ENCODE results near the gene CEP350.
"Not testable (repeated sequence)": the region's sequence is repeated elsewhere in the genome, so short reads cannot be mapped to it uniquely, and the experiment has no call there.

Gene CEP350

DNA sequence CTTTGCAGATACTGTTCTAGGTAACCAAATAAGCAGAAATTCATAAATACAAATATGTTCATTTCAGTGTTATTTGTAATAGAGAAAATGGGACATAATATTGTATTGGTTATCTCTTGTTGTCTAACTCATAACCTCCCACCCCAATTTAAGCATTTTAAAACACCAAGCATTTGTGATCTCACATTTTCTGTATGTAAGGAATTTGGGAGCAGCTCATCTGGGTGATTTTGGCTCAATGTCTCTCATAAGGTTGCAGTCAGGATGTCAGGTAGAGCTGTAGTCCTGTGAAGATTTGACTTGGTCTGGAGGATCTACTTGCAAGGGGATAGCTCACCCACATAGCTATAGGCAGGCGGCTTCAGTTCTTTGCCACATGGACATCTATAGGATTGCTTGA lies 29.5 kb downstream of the CEP350 start:
- DNase-seq (ENCODE audit: low read depth, low spot score), result no peak

DNA sequence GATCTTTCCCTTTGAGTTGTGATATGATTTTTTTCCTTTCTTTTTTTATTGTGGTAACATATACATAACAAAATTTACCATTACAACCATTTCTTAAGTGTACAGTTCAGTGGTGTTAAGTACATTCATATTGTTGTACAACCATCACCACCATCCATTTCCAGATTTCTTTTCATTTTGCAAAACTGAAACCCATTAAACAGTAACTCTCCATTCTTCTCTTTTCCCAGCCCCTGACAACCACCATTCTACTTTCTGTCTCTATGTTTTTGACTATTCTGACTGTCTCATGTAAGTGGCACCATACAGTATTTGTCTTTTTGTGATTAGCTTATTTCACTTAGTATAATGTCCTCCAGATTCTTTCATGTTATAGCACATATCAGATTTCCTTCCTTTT lies 30.3 kb downstream of the CEP350 start:
- no peak for DNase-seq (ENCODE audit: low read depth, low spot score)

- DNase-seq (ENCODE audit: low read depth, low spot score), result no peak
Observed at GRCh38 chr1:179990847-179991246, 36.2 kb downstream of the CEP350 start.

- DNase-seq (ENCODE audit: low read depth, low spot score), result no peak
Observed at GRCh38 chr1:179995576-179995975, 41.0 kb downstream of the CEP350 start.

DNA sequence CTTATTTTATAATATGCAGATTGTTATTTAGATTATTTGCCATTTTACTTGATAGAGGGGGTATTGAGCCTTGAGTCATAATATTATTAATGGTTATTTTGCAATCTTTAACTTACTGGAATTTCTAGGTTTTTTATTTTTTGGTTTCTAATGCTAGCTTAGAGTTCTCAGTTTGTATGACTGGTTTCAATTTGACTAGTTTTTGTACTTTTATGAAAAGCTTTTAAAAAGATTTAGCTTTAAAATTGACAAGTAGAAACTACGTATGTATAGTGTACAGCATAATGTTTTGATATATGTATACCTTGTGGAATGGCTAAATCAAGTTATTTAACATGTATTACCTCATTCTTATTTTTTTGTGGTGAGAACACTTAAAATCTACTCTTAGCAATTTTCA lies 41.5 kb downstream of the CEP350 start:
- DNase-seq (ENCODE audit: low read depth, low spot score), result no peak

GRCh38 chr1:180000575-180000974 lies 46.0 kb downstream of the CEP350 start:
- no peak for DNase-seq (ENCODE audit: low read depth, low spot score)

- DNase-seq (ENCODE audit: low read depth, low spot score), result no peak
Observed at GRCh38 chr1:180002437-180002836, 47.8 kb downstream of the CEP350 start.

GRCh38 chr1:180003026-180003695 lies 48.6 kb downstream of the CEP350 start:
- no peak for DNase-seq (ENCODE audit: low read depth, low spot score)

DNA sequence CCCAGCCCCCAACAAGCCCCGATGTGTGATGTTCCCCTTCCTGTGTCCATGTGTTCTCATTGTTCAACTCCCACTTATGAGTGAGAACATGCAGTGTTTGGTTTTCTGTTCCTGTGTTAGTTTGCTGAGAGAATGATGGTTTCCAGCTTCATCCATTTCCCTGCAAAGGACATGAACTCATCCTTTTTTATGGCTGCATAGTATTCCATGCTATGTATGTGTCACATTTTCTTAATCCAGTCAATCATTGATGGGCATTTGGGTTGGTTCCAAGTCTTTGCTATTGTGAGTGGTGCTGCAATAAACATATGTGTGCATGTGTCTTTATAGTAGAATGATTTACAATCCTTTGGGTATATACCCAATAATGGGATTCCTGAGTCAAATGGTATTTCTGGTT lies 52.2 kb downstream of the CEP350 start:
- not testable (repeated sequence) for DNase-seq (ENCODE audit: low read depth, low spot score)

- DNase-seq (ENCODE audit: low read depth, low spot score), result no peak
Observed at GRCh38 chr1:180020017-180020416, 65.4 kb downstream of the CEP350 start.

GRCh38 chr1:180026556-180026955 lies 71.9 kb downstream of the CEP350 start:
- no peak for DNase-seq (ENCODE audit: low read depth, low spot score)

DNA sequence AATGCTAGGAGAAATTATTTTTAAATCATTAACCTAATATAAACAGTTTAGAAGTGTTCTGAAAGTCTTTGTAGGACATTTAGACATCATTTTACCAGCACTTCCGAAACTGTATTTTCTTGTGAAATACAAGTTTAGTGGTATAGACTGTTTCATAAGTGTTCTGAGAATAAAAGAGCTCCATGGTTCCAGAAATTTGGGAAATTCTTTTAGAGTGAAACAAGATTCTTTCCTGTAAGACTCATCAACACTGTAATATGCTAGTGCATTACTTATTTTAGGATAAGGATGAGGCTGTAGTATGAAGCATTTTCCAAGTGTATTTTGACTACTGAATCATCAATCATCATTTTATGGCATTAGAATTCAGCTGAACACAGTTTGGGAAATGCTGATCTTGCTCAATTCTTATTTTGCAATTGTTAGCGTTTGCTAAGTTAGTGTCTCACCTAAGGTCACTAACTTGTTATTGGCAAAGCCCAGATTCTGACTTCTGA lies 73.4 kb downstream of the CEP350 start:
- no peak for DNase-seq (ENCODE audit: low read depth, low spot score)

GRCh38 chr1:180028864-180029263 lies 74.3 kb downstream of the CEP350 start:
- no peak for DNase-seq (ENCODE audit: low read depth, low spot score)

GRCh38 chr1:180029524-180030135 lies 75.0 kb downstream of the CEP350 start:
- DNase-seq (ENCODE audit: low read depth, low spot score), result no peak

DNA sequence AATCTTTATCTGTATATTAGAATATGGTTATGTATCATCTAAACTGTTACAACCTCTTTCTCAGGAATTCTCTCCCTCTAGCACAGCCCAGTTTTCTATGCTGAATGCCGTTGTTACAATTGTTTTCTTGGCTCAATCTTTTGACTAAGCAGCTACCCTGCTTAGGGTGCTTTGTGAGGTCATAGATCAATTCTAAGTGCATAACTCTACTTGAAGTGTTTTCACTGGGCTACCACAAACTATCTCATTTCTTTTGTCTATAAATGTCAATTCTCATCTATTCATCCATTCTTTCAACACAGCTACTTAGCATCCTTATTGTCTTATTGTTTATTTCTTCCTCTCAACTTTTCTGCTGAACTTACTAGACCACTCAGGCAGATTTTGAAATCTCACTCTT lies 77.1 kb downstream of the CEP350 start:
- no peak for DNase-seq (ENCODE audit: low read depth, low spot score)

DNA sequence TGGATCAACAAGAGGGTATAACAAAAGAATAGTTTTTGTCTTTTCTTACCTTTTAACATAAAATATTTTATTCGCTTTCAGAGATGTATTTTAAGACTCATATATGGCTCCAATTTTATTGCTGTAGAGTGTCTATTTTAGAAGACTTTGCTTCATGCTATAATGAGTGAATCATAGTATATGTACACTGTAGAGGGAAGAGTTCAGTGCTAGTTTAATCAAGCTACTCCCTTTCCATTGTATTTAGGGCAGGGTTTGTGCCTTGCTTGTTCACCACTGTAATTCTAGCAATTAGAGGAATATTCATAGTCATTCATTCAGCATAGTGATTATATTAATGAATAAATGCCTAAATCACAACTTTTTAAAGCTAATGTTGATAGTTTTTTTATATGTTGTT lies 78.8 kb downstream of the CEP350 start:
- no peak for DNase-seq (ENCODE audit: low read depth, low spot score)

GRCh38 chr1:180040034-180040433 lies 85.4 kb downstream of the CEP350 start:
- DNase-seq (ENCODE audit: low read depth, low spot score), result no peak

GRCh38 chr1:180041582-180041981 lies 87.0 kb downstream of the CEP350 start:
- DNase-seq (ENCODE audit: low read depth, low spot score), result no peak

DNA sequence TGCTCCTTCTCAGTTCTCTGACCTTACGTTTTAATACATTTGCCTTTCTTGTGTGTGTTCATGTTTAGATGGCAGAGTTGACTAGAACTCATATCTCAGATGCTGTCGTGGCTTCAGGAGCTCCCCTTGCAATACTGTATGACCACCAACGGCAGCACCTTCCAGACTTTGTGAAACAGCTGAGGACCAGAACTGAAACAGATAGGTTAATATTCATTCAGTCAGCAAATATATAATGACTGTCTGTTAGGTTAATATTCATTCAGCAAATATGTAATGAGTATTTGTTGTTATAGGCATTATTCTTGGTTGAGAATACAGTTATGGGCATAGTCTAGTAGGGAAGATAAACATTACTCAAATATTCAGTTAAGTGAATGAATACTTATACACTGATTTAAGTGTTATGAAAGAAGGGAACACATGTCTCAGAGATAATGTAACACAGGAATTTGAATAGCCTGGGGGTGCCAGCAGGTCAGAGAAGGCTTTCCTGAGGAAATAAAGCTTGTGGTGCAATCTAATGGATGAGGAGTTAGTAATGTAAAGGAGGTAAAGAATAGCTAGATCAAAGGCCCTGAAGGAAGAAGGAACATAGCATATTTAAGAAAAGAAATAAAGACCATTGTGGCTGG lies 88.5 kb downstream of the CEP350 start:
- DNase-seq (ENCODE audit: low read depth, low spot score), result no peak

DNA sequence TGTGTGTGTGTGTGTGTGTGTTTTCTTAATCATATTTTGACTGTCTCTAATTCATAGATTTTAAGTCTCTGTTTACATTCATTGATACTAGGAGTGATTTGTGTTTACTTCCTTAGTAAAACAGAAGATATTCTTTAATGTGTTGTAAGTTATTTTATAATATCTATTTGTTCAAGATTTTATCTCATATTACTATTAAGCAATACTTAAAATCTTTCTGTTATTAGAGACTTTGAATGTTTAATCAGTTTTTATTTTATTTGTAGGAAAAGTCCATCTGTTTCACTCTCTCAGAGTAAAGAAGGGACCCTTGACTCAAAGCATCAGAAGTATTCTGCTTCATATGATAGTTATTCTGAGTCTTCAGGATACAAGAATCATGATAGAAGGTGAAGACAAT lies 89.2 kb downstream of the CEP350 start:
- no peak for DNase-seq (ENCODE audit: low read depth, low spot score)

DNA sequence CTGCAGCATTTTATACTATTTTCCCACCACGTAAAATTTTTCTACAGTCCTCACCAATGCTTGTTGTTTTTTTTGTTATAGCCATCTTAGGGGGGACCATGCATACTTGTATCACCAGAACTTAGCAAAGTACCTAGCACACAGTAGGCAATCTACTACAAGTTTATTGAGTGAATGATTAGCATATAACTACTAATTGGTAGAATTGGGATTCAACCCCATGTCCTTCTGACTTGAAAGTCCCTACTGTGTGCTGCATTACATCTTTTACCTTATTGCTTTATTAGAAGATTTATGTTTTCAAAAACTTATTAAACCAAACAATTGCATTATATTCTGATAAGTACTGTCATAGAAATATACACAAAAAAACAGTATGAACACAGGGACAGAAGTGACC lies 92.1 kb downstream of the CEP350 start:
- no peak for DNase-seq (ENCODE audit: low read depth, low spot score)

DNA sequence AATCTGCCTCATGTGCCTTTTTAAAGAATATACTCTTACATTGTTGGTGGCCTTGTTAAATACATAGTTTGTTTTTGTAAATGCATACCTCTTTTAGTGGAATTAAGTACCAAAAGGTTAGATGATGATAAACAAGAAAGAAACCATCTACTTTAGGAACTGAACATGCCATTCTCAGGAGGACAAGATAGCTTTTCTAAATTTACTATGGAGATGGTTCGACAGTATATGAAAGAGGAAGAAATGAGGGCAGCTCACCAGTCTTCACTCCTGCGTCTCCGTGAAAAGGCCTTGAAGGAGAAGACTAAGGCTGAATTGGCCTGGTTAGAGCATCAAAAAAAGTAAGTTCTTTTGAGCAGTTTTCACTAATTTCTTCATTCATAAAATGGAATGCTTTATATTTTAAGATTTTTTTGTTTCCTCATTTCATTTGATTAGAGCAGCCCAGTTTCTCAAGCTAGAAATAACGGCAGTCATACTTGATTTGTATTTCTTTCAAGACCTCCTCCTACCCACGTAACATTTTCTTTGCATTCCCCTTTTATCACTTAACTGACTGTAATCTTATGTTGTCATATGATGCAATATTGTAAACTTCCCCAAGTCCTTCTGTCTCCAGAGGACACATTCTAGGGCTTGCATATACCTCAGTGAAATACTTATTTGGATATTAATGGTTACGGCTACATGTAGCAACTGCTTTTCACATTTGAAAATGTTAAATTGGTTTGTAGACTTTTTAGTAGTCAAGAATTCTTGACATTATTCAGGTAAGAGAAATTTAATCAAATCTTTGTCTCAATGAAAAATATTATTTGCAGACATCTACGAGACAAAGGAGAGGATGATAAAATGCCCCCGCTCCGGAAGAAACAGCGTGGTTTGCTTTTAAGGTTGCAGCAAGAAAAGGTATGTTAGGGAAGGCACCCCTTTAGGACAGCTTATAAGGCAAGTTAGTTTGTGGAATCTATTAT lies 99.3 kb downstream of the CEP350 start:
- DNase-seq (ENCODE audit: low read depth, low spot score), result no peak
